Islet of Langerhans (tissue), 1 donor: ENCODE data around the gene OR4C15.

ENCODE experiments used
- FAIRE-seq: peaks from one replicate; lab custom pipeline; 2011; peaks lifted over from hg19 to GRCh38; lab: Jason Lieb, UNC

OR4C15 gene

GRCh38 chr11:55554169-55554568, at the start of gene OR4C15:
Gene OR4C15, plus strand, starts transcription at chr11:55554469. Its CDS starts 0 bp downstream, at chr11:55554469.
- no peak for FAIRE-seq

DNA sequence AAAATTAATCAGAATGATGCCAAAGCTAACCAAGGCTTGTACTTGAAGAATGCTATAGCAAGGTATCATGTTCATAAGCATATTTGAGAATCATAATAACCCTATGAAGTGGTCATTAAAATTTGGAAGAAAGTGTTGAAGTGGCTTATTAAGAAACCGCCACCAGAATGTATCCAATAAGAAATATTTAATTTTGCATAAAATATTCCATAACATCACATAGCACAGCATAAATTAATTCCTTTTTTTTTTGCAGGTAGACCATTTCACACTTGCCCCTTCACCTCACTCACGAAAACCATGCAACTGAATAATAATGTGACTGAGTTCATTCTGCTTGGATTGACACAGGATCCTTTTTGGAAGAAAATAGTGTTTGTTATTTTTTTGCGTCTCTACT, 17.6 kb downstream of the OR4C15 start, which contains the start of gene OR4C16:
Gene OR4C16, plus strand, starts transcription at position 301 of the 400 bp plus-strand sequence. Its CDS starts 0 bp downstream, at position 301.
- FAIRE-seq, result no peak

GRCh38 chr11:55572548-55572947, 18.3 kb downstream of the OR4C15 start:
- FAIRE-seq, result no peak
